Fibroblast of pulmonary artery (primary cell): ENCODE results near the gene KPTN.

ENCODE experiments used
- DNase-seq: peaks from one replicate; pipeline ENCODE4 v3.0.0-alpha.2; 2010; ENCODE audit warnings: low read depth
- H3K4me3 ChIP-seq: replicated peaks from 2 replicates; pipeline ENCODE4 v1.5.1; 2011; ENCODE audit warnings: low read depth, mild to moderate bottlenecking, control low read depth, low read length, moderate library complexity
- CTCF ChIP-seq: IDR thresholded peaks from 2 replicates; pipeline ENCODE4 v1.5.1; 2011; ENCODE audit warnings: mild to moderate bottlenecking, control low read depth, low read length, inconsistent platforms; ENCODE audit errors: missing control alignments

The KPTN gene

GRCh38 chr19:47520839-47521238 lies 36.8 kb upstream of the KPTN start:
- no peak for DNase-seq
- H3K4me3 ChIP-seq, result no peak overlapping the region
- no peak for TF ChIP-seq CTCF

GRCh38 chr19:47520343-47520806 lies 36.4 kb upstream of the KPTN start:
- no peak overlapping the region for H3K4me3 ChIP-seq
- no peak for TF ChIP-seq CTCF
- no peak for DNase-seq

GRCh38 chr19:47518854-47519253 lies 34.8 kb upstream of the KPTN start:
- no peak for DNase-seq
- no peak for TF ChIP-seq CTCF
- H3K4me3 ChIP-seq, result no peak overlapping the region

GRCh38 chr19:47518139-47518538 lies 34.1 kb upstream of the KPTN start:
- no peak for DNase-seq
- H3K4me3 ChIP-seq, result no peak overlapping the region
- TF ChIP-seq CTCF, result no peak

- TF ChIP-seq CTCF, result no peak
Observed at GRCh38 chr19:47514869-47515588, 31.0 kb upstream of the KPTN start, which contains the start of gene NAPA. TSS of gene NAPA (minus strand) at chr19:47515063. CDS start at chr19:47514940, 123 bp downstream.

GRCh38 chr19:47514151-47514868 lies 30.3 kb upstream of the KPTN start:
- H3K4me3 ChIP-seq, result peak overlapping the region; percentile 87
- DNase-seq, result no peak
- TF ChIP-seq CTCF, result no peak

More at GRCh38 chr19:47514869-47515588, 31.0 kb upstream of the KPTN start, which contains the start of gene NAPA:
- DNase-seq, result peak; percentile 100
- H3K4me3 ChIP-seq, result peak within 1 kb of the TSS; percentile 87
